Urinary bladder (tissue), 4 donors: ENCODE data around the gene DISC1. TPM values are rescaled to one million over a fixed set of nuclear protein-coding genes. Genes with fewer than 3 reads are reported as not detected.

Source experiments
- DNase-seq: peaks from one replicate; pipeline ENCODE4 v3.0.0-alpha.2; 2015; ENCODE audit errors: extremely low spot score
- H3K27ac ChIP-seq: one replicate; pipeline ENCODE4 v1.5.1; 2013; ENCODE audit warnings: low read depth, mild to moderate bottlenecking, moderate library complexity
- H3K36me3 ChIP-seq: one replicate; pipeline ENCODE4 v1.6.1; 2013; ENCODE audit warnings: mild to moderate bottlenecking, moderate library complexity; ENCODE audit not compliant: insufficient read depth
- H3K4me1 ChIP-seq: one replicate; pipeline ENCODE4 v1.6.1; 2013; ENCODE audit warnings: mild to moderate bottlenecking, moderate library complexity; ENCODE audit not compliant: insufficient read depth
- H3K4me3 ChIP-seq: one replicate; pipeline ENCODE4 v1.5.1; 2013; ENCODE audit warnings: low read depth, low read length
- WGBS: extraction: QIAGEN DNeasy Blood & Tissue Kit; methylation state at CpG from one replicate; pipeline ENCODE4 v1.1.7; 2013; 5-methylcytosine and 5-hydroxymethylcytosine counted together
- polyA plus RNA-seq: library from polyadenylated mRNA; stranded (reverse); fragments of 200-250 nt; gene quantifications from one replicate; pipeline ENCODE4 v1.2.3, GENCODE V29; 2013
- total RNA-seq: library from RNA; depleted of rRNA; stranded (reverse); fragments of >200 nt; gene quantifications from one replicate; pipeline ENCODE4 v1.2.3, GENCODE V29; 2014
- donor health status: healthy with polysubstance abuse.
- donor health status: healthy.

DISC1 gene
- total and polyA plus RNA-seq, 2 donors, result 1.6 to 32.0 TPM

- no peak for DNase-seq
- Histone ChIP-seq H3K36me3 (no peaks in the 10 kb centered on the region), H3K4me1 (no peaks in the 10 kb centered on the region), H3K27ac (no peak overlapping the region), H3K4me3 (no peak overlapping the region)
- WGBS, result 89% methylated on average over 1 of the region's 1 CpG
Measured at GRCh38 chr1:231786126-231786525, 159.5 kb downstream of the DISC1 start.

DNA sequence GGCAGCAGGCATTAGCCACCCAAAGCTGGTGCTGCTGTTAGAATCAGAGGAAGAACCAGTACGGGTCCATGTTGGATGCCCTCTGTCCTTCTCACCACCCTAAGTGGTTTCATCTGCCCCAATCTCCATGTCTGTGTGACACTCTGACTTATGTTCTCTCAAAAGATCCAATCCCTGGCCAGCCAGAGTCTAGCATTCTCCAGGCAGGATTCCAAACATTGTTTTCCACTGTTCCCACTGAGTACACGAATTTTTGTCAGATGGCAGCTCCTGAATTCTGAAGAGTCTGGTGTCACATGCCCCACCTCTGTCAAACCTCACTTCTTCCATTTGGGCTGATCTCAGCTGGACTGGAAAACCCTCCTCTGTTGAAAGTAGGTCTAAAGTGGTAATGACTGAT, 166.0 kb downstream of the DISC1 start:
- DNase-seq, result no peak
- H3K4me1 ChIP-seq, result no peaks in the 10 kb centered on the region
- WGBS, result 71% methylated on average over 2 of the region's 2 CpGs

GRCh38 chr1:231793893-231794292, 167.3 kb downstream of the DISC1 start:
- no peaks in the 10 kb centered on the region for H3K4me1 ChIP-seq
- DNase-seq, result no peak
- H3K36me3 ChIP-seq, result no peaks in the 10 kb centered on the region
- no peak overlapping the region for H3K4me3 ChIP-seq
- 98% methylated on average over 6 of the region's 6 CpGs for WGBS
- H3K27ac ChIP-seq, result no peak overlapping the region

More for the DNA sequence above, 166.0 kb downstream of the DISC1 start:
- Histone ChIP-seq H3K27ac (no peak overlapping the region), H3K36me3 (no peaks in the 10 kb centered on the region), H3K4me3 (no peak overlapping the region)

DNA sequence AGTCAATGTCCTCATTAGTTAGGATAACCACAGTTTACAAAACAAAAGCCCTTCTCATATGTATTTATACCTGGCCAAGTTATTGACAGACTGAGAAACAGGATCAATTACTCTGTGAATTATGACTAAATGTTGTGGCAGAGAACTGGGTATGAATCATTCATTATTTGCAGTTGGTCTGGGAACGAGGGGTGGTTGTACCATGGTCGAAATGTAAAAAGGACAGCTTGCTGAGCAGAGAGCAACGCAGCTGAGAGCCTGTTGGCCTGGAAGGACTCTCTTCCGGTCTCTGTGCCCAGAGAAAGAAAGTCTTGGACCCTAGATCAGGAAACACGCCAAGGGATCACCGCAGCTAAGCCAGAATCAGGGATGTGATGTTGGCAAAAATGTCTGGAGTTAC, 169.6 kb downstream of the DISC1 start:
- H3K4me3 ChIP-seq, result no peak overlapping the region
- DNase-seq, result no peak
- H3K27ac ChIP-seq, result no peak overlapping the region
- 80% methylated on average over 6 of the region's 6 CpGs for WGBS
- no peaks in the 10 kb centered on the region for H3K4me1 ChIP-seq
- no peaks in the 10 kb centered on the region for H3K36me3 ChIP-seq

GRCh38 chr1:231799363-231799986, 172.9 kb downstream of the DISC1 start:
- no peaks in the 10 kb centered on the region for H3K4me1 ChIP-seq
- 64% methylated on average over 6 of the region's 6 CpGs for WGBS
- no peaks in the 10 kb centered on the region for H3K36me3 ChIP-seq
- no peak overlapping the region for H3K27ac ChIP-seq
- H3K4me3 ChIP-seq, result no peak overlapping the region
- no peak for DNase-seq

GRCh38 chr1:231800108-231800507, 173.5 kb downstream of the DISC1 start:
- whole genome bisulfite sequencing, result 76% methylated on average over 5 of the region's 5 CpGs

DNA sequence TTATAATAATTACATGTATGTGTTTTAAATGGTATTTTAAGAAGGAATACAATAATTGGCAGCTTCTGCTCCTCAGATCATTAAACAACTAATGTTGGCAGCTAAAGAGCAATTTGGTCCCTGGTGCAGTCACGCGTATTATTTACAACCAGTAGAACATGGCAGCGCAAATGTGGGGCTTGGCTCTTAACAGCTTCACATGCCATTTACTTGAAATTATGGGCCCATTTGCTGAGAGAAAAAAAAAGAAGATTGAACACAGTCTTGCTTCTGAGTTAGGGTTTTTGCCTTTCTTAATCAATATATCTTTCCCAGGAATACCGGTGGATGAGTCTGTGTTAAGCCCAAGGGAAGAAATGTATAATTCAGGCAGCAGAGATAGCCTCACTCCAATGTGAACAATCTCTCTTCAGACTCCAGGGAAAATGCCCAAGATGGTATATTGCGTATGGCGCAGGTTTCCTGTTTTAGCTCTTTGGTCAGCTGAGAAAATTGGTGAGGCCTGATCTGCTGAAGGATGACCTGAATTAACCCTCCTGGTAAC, 174.5 kb downstream of the DISC1 start:
- no peaks in the 10 kb centered on the region for H3K36me3 ChIP-seq
- no peak overlapping the region for H3K27ac ChIP-seq
- WGBS, result 98% methylated on average over 6 of the region's 6 CpGs
- no peaks in the 10 kb centered on the region for H3K4me1 ChIP-seq
- H3K4me3 ChIP-seq, result no peak overlapping the region
- no peak for DNase-seq

More at GRCh38 chr1:231800108-231800507, 173.5 kb downstream of the DISC1 start:
- H3K4me3 ChIP-seq, result no peak overlapping the region
- no peaks in the 10 kb centered on the region for H3K4me1 ChIP-seq
- no peak overlapping the region for H3K27ac ChIP-seq
- H3K36me3 ChIP-seq, result no peaks in the 10 kb centered on the region
- no peak for DNase-seq

DNA sequence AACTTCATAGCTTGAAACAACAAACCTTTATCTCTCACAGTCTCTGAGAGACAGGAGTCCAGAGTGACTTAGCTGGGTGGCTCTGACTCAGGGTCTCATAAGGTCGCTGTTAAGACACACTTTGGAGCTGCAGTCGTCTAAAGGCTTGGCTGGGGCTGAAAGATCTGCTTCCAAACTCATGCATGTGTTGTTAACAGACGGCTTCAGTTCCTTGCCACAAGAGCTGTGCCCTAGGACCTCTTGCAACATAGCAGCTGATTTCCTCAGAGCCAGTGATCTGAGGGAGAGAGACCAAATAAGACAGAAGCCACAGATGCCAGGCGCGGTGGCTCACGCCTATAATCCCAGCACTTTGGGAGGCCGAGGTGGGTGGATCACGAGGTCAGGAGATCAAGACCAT, 176.8 kb downstream of the DISC1 start:
- H3K4me1 ChIP-seq, result no peaks in the 10 kb centered on the region
- no peak overlapping the region for H3K4me3 ChIP-seq
- H3K27ac ChIP-seq, result no peak overlapping the region
- no peak for DNase-seq
- no peaks in the 10 kb centered on the region for H3K36me3 ChIP-seq
- WGBS, result 83% methylated on average over 8 of the region's 8 CpGs

- Histone ChIP-seq H3K4me1 (no peaks in the 10 kb centered on the region), H3K4me3 (no peak overlapping the region), H3K27ac (no peak overlapping the region), H3K36me3 (no peaks in the 10 kb centered on the region)
- WGBS, result 83% methylated on average over 21 of the region's 21 CpGs
- no peak for DNase-seq
Measured at GRCh38 chr1:231806623-231807495, 180.3 kb downstream of the DISC1 start.

DNA sequence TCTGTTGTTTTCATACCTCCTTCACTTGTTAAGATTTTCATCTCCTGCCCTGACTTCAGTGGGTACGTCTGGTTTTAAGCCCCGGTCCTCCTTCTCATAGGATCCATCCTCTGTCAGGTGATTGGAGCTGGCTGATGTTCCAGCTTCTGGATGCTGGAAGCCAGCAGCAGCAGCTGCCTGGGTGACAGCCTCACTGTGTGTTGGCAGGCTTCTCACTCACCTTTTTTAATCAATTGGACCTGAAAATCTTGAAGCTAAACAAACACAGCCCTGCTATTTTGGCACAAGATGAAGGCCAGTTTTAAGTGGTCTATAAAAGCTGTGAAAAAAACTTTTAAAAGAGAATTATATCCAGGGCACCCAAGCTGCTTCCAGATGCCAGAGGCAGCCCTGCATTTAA, 181.0 kb downstream of the DISC1 start:
- Histone ChIP-seq H3K4me1 (no peaks in the 10 kb centered on the region), H3K27ac (no peak overlapping the region), H3K36me3 (no peaks in the 10 kb centered on the region), H3K4me3 (no peak overlapping the region)
- no peak for DNase-seq
- WGBS, result 65% methylated on average over 2 of the region's 2 CpGs

DNA sequence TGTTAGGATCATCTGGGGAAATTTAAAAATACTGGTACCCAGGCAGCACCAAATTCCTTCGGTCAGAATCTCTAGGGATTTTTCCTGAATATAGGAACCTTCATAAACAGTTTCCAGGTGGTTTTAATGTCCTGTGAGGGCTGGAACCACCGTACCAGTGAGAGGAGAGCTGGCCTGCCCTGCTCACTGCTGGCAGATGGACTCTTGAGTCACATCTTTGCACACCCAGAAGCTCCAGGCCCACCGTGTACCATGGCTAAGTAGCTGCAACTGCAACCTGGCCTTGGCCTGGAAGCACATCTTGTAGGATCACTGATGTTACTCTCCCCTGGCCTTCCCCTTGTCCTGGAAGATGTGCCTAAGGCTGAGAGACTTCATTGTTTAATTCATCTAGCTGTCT, 181.5 kb downstream of the DISC1 start:
- H3K4me1 ChIP-seq, result no peaks in the 10 kb centered on the region
- 90% methylated on average over 3 of the region's 3 CpGs for WGBS
- no peak overlapping the region for H3K27ac ChIP-seq
- DNase-seq, result no peak
- no peak overlapping the region for H3K4me3 ChIP-seq
- no peaks in the 10 kb centered on the region for H3K36me3 ChIP-seq

GRCh38 chr1:231808990-231809389, 182.4 kb downstream of the DISC1 start:
- Histone ChIP-seq H3K4me1 (peaks cover 3% of the 10 kb centered on the region), H3K36me3 (no peaks in the 10 kb centered on the region), H3K27ac (no peak overlapping the region), H3K4me3 (no peak overlapping the region)
- WGBS, result 66% methylated on average over 2 of the region's 2 CpGs
- DNase-seq, result no peak

GRCh38 chr1:231810415-231810814, 183.8 kb downstream of the DISC1 start:
- H3K36me3 ChIP-seq, result no peaks in the 10 kb centered on the region
- no peak overlapping the region for H3K27ac ChIP-seq
- no peak for DNase-seq
- no peak overlapping the region for H3K4me3 ChIP-seq
- peaks cover 3% of the 10 kb centered on the region for H3K4me1 ChIP-seq
- WGBS, result 96% methylated on average over 6 of the region's 6 CpGs

GRCh38 chr1:231814021-231814420, 187.4 kb downstream of the DISC1 start:
- DNase-seq, result peak; percentile 61
- Histone ChIP-seq H3K4me1 (peaks cover 3% of the 10 kb centered on the region), H3K27ac (no peak overlapping the region), H3K4me3 (no peak overlapping the region), H3K36me3 (no peaks in the 10 kb centered on the region)
- 49% methylated on average over 2 of the region's 2 CpGs for WGBS
